SK-N-SH (cell line): ENCODE data around the gene PLBD2. TPM values are rescaled to one million over a fixed set of nuclear protein-coding genes. Genes with fewer than 3 reads are reported as not detected.

Source experiments
- CTCF ChIA-PET: fragments of 300-600, 350-600 bp; formaldehyde crosslinking; extraction: SDS; loops from one replicate; lab custom pipeline; 2021; lab: Yijun Ruan, JAX
- POLR2A ChIA-PET: fragments of 350-600 bp; sonication (Branson Sonifier 250); formaldehyde crosslinking; extraction: SDS; loops from one replicate; lab custom pipeline; 2020; ENCODE audit warnings: antibody characterized with exemption, inconsistent platforms; lab: Yijun Ruan, JAX
- DNase-seq: peaks from one replicate; pipeline ENCODE4 v3.0.0; 2012
- H2AFZ ChIP-seq: fragments of 200-600 bp; sonication (generic); 2 replicates; pipeline ENCODE4 v1.8.1; 2016; ENCODE audit warnings: antibody characterized with exemption, mild to moderate bottlenecking, low read depth
- H3F3A ChIP-seq: fragments of 200-600 bp; sonication (generic); replicated peaks from 2 replicates; pipeline ENCODE3; 2016; ENCODE audit warnings: antibody characterized with exemption, mild to moderate bottlenecking; ENCODE audit not compliant: insufficient read depth
- H3K27ac ChIP-seq, 2 experiments: fragments of 200-500 bp in 1 of 2; fragments of 200-600 bp in 1 of 2; sonication (Bioruptor generic) in 1 of 2; sonication (generic), shearing (Covaris generic) in 1 of 2; 2 replicates each; pipeline versions ENCODE4 v1.5.1 to v1.6.1; 2014 to 2016; ENCODE audit warnings: low read depth in 2 of 2, inconsistent platforms in 1 of 2, low read length in 1 of 2, mild to moderate bottlenecking in 1 of 2, mixed read lengths in 1 of 2
- H3K27me3 ChIP-seq: fragments of 200-600 bp; sonication (generic), shearing (Covaris generic); 2 replicates; pipeline ENCODE4 v1.6.1; 2016; ENCODE audit warnings: mixed run types; ENCODE audit not compliant: insufficient read depth
- H3K36me3 ChIP-seq, 2 experiments: fragments of 200-500 bp in 1 of 2; fragments of 200-600 bp in 1 of 2; sonication (Bioruptor generic) in 1 of 2; sonication (generic) in 1 of 2; replicated peaks in 1 of 2; 2 replicates each; pipeline versions ENCODE3 to v1.5.1; 2014 to 2016; ENCODE audit warnings: low read length in 1 of 2, mild to moderate bottlenecking in 1 of 2; ENCODE audit not compliant: insufficient read depth in 2 of 2, control insufficient read depth in 1 of 2
- H3K4me1 ChIP-seq, 2 experiments: fragments of 200-500 bp in 1 of 2; fragments of 200-600 bp in 1 of 2; sonication (Bioruptor generic) in 1 of 2; sonication (generic), shearing (Covaris generic) in 1 of 2; 2 replicates each; pipeline versions ENCODE4 v1.5.1 to v1.6.1; 2014 to 2016; ENCODE audit warnings: low read depth in 1 of 2, low read length in 1 of 2, mixed run types in 1 of 2; ENCODE audit not compliant: insufficient read depth in 2 of 2, control insufficient read depth in 1 of 2
- H3K4me2 ChIP-seq: fragments of 200-600 bp; sonication (generic), shearing (Covaris generic); 2 replicates; pipeline ENCODE4 v1.6.1; 2017; ENCODE audit warnings: mixed run types
- H3K4me3 ChIP-seq, 2 experiments: fragments of 200-500 bp in 1 of 2; fragments of 200-600 bp in 1 of 2; sonication (Bioruptor generic) in 1 of 2; sonication (generic), shearing (Covaris generic) in 1 of 2; 2 replicates each; pipeline versions ENCODE4 v1.5.1 to v1.8.1; 2014 to 2016; ENCODE audit warnings: low read depth in 2 of 2, inconsistent platforms in 1 of 2, low read length in 1 of 2, mild to moderate bottlenecking in 1 of 2, mixed read lengths in 1 of 2, moderate library complexity in 1 of 2
- H3K79me2 ChIP-seq: fragments of 200-600 bp; sonication (generic); 2 replicates; pipeline ENCODE4 v1.8.1; 2017; ENCODE audit warnings: mild to moderate bottlenecking; ENCODE audit not compliant: insufficient read depth
- H3K9ac ChIP-seq: fragments of 200-600 bp; sonication (generic); 2 replicates; pipeline ENCODE4 v1.6.1; 2017; ENCODE audit warnings: mixed run types
- H3K9me2 ChIP-seq: fragments of 200-600 bp; sonication (generic); 2 replicates; pipeline ENCODE4 v1.6.1; 2017; ENCODE audit warnings: mixed run types
- H3K9me3 ChIP-seq: fragments of 200-600 bp; sonication (generic); 2 replicates; pipeline ENCODE4 v1.6.1; 2017; ENCODE audit warnings: mixed run types, mild to moderate bottlenecking, moderate library complexity
- H4K20me1 ChIP-seq: fragments of 200-600 bp; sonication (generic); 2 replicates; pipeline ENCODE4 v1.6.1; 2017; ENCODE audit warnings: mild to moderate bottlenecking, mixed run types; ENCODE audit not compliant: insufficient read depth
- CTCF ChIP-seq: fragments of 200-600 bp; sonication (generic); IDR thresholded peaks from 2 replicates; pipeline ENCODE4 v1.6.1; 2017; ENCODE audit warnings: antibody characterized with exemption, mild to moderate bottlenecking, moderate library complexity
- EZH2phosphoT487 ChIP-seq: fragments of 200-600 bp; sonication (generic); IDR thresholded peaks from 2 replicates; pipeline ENCODE4 v1.6.1; 2017; ENCODE audit warnings: low read depth, mixed run types, mild to moderate bottlenecking, antibody characterized with exemption, moderate library complexity, borderline replicate concordance
- FOSL2 ChIP-seq: IDR thresholded peaks from 2 replicates; pipeline ENCODE4 v1.4.0; 2012; ENCODE audit warnings: low read depth, mild to moderate bottlenecking, moderate library complexity, borderline replicate concordance
- FOXJ3 ChIP-seq: sonication (generic); formaldehyde crosslinking; IDR thresholded peaks from 2 replicates; pipeline ENCODE4 v1.5.1; 2020; ENCODE audit warnings: mild to moderate bottlenecking, missing genetic modification reagents
- FOXM1 ChIP-seq: IDR thresholded peaks from 2 replicates; pipeline ENCODE4 v1.4.0; 2012; ENCODE audit warnings: low read depth, mild to moderate bottlenecking
- IRF3 ChIP-seq: fragments of 150-350 bp; IDR thresholded peaks from 2 replicates; pipeline ENCODE4 v1.6.1; 2016; ENCODE audit warnings: mild to moderate bottlenecking, low read depth, low read length
- JUND ChIP-seq: IDR thresholded peaks from 2 replicates; pipeline ENCODE4 v1.4.0; 2012
- MEF2A ChIP-seq: IDR thresholded peaks from 2 replicates; pipeline ENCODE4 v1.4.0; 2012; ENCODE audit warnings: low read depth, borderline replicate concordance
- MXI1 ChIP-seq: IDR thresholded peaks from 2 replicates; pipeline ENCODE4 v1.6.1; 2012; ENCODE audit warnings: mild to moderate bottlenecking, low read depth, low read length, improper control_type of control experiment
- NRF1 ChIP-seq: IDR thresholded peaks from 2 replicates; pipeline ENCODE4 v1.6.1; 2012; ENCODE audit warnings: low read depth, mild to moderate bottlenecking, low read length
- PBX3 ChIP-seq: IDR thresholded peaks from 2 replicates; pipeline ENCODE4; 2012
- POLR2AphosphoS5 ChIP-seq: IDR thresholded peaks from 2 replicates; pipeline ENCODE4 v1.6.1; 2012; ENCODE audit warnings: low read depth, low read length
- RCOR1 ChIP-seq: fragments of 150-350 bp; IDR thresholded peaks from 2 replicates; pipeline ENCODE4 v1.6.1; 2017; ENCODE audit warnings: antibody characterized with exemption, low read length
- TEAD4 ChIP-seq: IDR thresholded peaks from 2 replicates; pipeline ENCODE4 v1.4.0; 2012; ENCODE audit warnings: mild to moderate bottlenecking, borderline replicate concordance; ENCODE audit not compliant: insufficient read depth
- USF2 ChIP-seq: fragments of 150-350 bp; IDR thresholded peaks from 2 replicates; pipeline ENCODE4 v1.6.1; 2017; ENCODE audit warnings: antibody characterized with exemption, low read length, low read depth, borderline replicate concordance
- WGBS: methylation state at CpG from one replicate; pipeline ENCODE4 v1.1.6; 2017; ENCODE audit warnings: low lambda C conversion rate; 5-methylcytosine and 5-hydroxymethylcytosine counted together
- polyA plus RNA-seq, 3 experiments: library from polyadenylated mRNA; depleted of rRNA; stranded (reverse); fragments of >200 nt; gene quantifications; 2 replicates each; pipeline ENCODE4 v1.2.3, GENCODE V29; 2012
- TF ChIP-seq, protein P1 (sequence below): IDR thresholded peaks from 2 replicates; pipeline ENCODE4 v1.4.0; 2012; ENCODE audit warnings: low read depth, borderline replicate concordance
- TF ChIP-seq, protein P2 (sequence below): IDR thresholded peaks from 2 replicates; pipeline ENCODE4 v1.4.0; 2012; ENCODE audit warnings: low read depth, borderline replicate concordance

Gene PLBD2
- polyA plus RNA-seq, 1 of the 3 experiments (the other 2 are of a cell fraction): 15.2 TPM

GRCh38 chr12:113391145-113391544 lies 32.8 kb downstream of the PLBD2 start:
- no peaks in the 10 kb centered on the region for H3K9me3 ChIP-seq
- no peak for DNase-seq
- H4K20me1 ChIP-seq: no peaks in the 10 kb centered on the region
- no peaks in the 10 kb centered on the region for H3K4me1 ChIP-seq
- H3F3A ChIP-seq: no peaks in the 10 kb centered on the region
- no peak overlapping the region for H2AFZ ChIP-seq
- no peak overlapping the region for H3K27ac ChIP-seq
- 88% methylated on average over 3 of the region's 3 CpGs for WGBS
- H3K9ac ChIP-seq: no peak overlapping the region
- ChIA-PET POLR2A (no interaction called here), CTCF (no interaction called here)
- no peak overlapping the region for H3K4me3 ChIP-seq
- no peaks in the 10 kb centered on the region for H3K27me3 ChIP-seq
- TF ChIP-seq RCOR1 (no peak), IRF3 (no peak), PBX3 (no peak), USF2 (no peak), FOXJ3 (CRISPR knock-in tag) (no peak), FOXM1 (no peak)
- TF ChIP-seq, protein P1, sequence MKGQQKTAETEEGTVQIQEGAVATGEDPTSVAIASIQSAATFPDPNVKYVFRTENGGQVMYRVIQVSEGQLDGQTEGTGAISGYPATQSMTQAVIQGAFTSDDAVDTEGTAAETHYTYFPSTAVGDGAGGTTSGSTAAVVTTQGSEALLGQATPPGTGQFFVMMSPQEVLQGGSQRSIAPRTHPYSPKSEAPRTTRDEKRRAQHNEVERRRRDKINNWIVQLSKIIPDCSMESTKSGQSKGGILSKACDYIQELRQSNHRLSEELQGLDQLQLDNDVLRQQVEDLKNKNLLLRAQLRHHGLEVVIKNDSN: no peak
- TF ChIP-seq, protein P2, sequence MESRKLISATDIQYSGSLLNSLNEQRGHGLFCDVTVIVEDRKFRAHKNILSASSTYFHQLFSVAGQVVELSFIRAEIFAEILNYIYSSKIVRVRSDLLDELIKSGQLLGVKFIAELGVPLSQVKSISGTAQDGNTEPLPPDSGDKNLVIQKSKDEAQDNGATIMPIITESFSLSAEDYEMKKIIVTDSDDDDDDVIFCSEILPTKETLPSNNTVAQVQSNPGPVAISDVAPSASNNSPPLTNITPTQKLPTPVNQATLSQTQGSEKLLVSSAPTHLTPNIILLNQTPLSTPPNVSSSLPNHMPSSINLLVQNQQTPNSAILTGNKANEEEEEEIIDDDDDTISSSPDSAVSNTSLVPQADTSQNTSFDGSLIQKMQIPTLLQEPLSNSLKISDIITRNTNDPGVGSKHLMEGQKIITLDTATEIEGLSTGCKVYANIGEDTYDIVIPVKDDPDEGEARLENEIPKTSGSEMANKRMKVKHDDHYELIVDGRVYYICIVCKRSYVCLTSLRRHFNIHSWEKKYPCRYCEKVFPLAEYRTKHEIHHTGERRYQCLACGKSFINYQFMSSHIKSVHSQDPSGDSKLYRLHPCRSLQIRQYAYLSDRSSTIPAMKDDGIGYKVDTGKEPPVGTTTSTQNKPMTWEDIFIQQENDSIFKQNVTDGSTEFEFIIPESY: no peak
- H3K9me2 ChIP-seq: no peaks in the 10 kb centered on the region
- H3K79me2 ChIP-seq: no peaks in the 10 kb centered on the region
- H3K36me3 ChIP-seq: peaks cover 0 to 4% of the 10 kb centered on the region in 2 experiments
- H3K4me2 ChIP-seq: no peak overlapping the region

- Histone ChIP-seq H3K79me2 (no peaks in the 10 kb centered on the region), H3K27ac (no peak overlapping the region), H3K9ac (no peak overlapping the region), H3K4me1 (no peaks in the 10 kb centered on the region), H3K4me3 (no peak overlapping the region), H3K9me3 (no peaks in the 10 kb centered on the region), H3K36me3 (peaks cover 0 to 4% of the 10 kb centered on the region in 2 experiments), H3K9me2 (no peaks in the 10 kb centered on the region), H2AFZ (no peak overlapping the region), H3K27me3 (no peaks in the 10 kb centered on the region), H3F3A (no peaks in the 10 kb centered on the region), H4K20me1 (no peaks in the 10 kb centered on the region), H3K4me2 (no peak overlapping the region)
- ChIA-PET POLR2A (interaction anchor here (0.6 kb wide), 1 partner anchor 516 kb away, joined by 3 read pairs; no protein-coding TSS in a partner anchor), CTCF (no interaction called here)
- DNase-seq: no peak
- 93% methylated on average over 8 of the region's 9 CpGs for WGBS
- no peak for TF ChIP-seq NRF1
- TF ChIP-seq EZH2phosphoT487: no peak
- TF ChIP-seq MEF2A: no peak
- no peak for TF ChIP-seq JUND
- no peak for TF ChIP-seq TEAD4
- TF ChIP-seq, protein P2: no peak
- no peak for TF ChIP-seq MXI1
- no peak for TF ChIP-seq POLR2AphosphoS5
- TF ChIP-seq CTCF: no peak
- TF ChIP-seq FOSL2: no peak
These were observed 33.4 kb downstream of the PLBD2 start for GRCh38 chr12:113391650-113392337.
